Measurements from ENCODE around the gene IL1RAPL1. TPM values are rescaled to one million over a fixed set of nuclear protein-coding genes. Genes with fewer than 3 reads are reported as not detected.

Gene IL1RAPL1
- total RNA-seq, 1 donor from 2014 or later = not detected

GRCh38 chrX:28590396-28590795, 3.1 kb downstream of the IL1RAPL1 start:
- no peak overlapping the region for H3K4me3 ChIP-seq (ENCODE audit: low read depth, low read length)
- no peak for DNase-seq (ENCODE audit: low read depth)
- peak; percentile 28 for TF ChIP-seq CTCF (conservative IDR thresholded peaks at IDR 0.05; ENCODE audit: low read depth, low read length)

GRCh38 chrX:28591542-28591941, 4.3 kb downstream of the IL1RAPL1 start:
- H3K4me3 ChIP-seq (ENCODE audit: low read depth, low read length) = no peak overlapping the region
- TF ChIP-seq CTCF (conservative IDR thresholded peaks at IDR 0.05; ENCODE audit: low read depth, low read length) = no peak
- no peak for DNase-seq (ENCODE audit: low read depth)

- DNase-seq (ENCODE audit: low read depth) = no peak
- no peak overlapping the region for H3K4me3 ChIP-seq (ENCODE audit: low read depth, low read length)
- TF ChIP-seq CTCF (conservative IDR thresholded peaks at IDR 0.05; ENCODE audit: low read depth, low read length) = no peak
These were observed 8.1 kb downstream of the IL1RAPL1 start for GRCh38 chrX:28595346-28595745.

- TF ChIP-seq CTCF (conservative IDR thresholded peaks at IDR 0.05; ENCODE audit: low read depth, low read length) = no peak
- H3K4me3 ChIP-seq (ENCODE audit: low read depth, low read length) = no peak overlapping the region
- no peak for DNase-seq (ENCODE audit: low read depth)
These were observed 12.7 kb downstream of the IL1RAPL1 start for GRCh38 chrX:28599957-28600356.

- no peak overlapping the region for H3K4me3 ChIP-seq (ENCODE audit: low read depth, low read length)
- DNase-seq (ENCODE audit: low read depth) = no peak
- TF ChIP-seq CTCF (conservative IDR thresholded peaks at IDR 0.05; ENCODE audit: low read depth, low read length) = no peak
These were observed 21.8 kb downstream of the IL1RAPL1 start for GRCh38 chrX:28609003-28609402.

GRCh38 chrX:28609917-28610613, 22.8 kb downstream of the IL1RAPL1 start:
- H3K4me3 ChIP-seq (ENCODE audit: low read depth, low read length) = no peak overlapping the region
- DNase-seq (ENCODE audit: low read depth) = no peak
- TF ChIP-seq CTCF (conservative IDR thresholded peaks at IDR 0.05; ENCODE audit: low read depth, low read length) = no peak

- DNase-seq (ENCODE audit: low read depth) = no peak
- TF ChIP-seq CTCF (conservative IDR thresholded peaks at IDR 0.05; ENCODE audit: low read depth, low read length) = no peak
- H3K4me3 ChIP-seq (ENCODE audit: low read depth, low read length) = no peak overlapping the region
These were observed 23.5 kb downstream of the IL1RAPL1 start for GRCh38 chrX:28610746-28611145.

All from epithelial cell of proximal tubule (primary cell).